GM19099 (cell line): ENCODE measurements around the gene ITK.

Source experiments
- POLR2A ChIP-seq: IDR thresholded peaks from 3 replicates; pipeline ENCODE4 v1.6.1; 2011; ENCODE audit warnings: low read depth; ENCODE audit not compliant: insufficient read length; ENCODE audit errors: extremely low read depth

Gene ITK

DNA sequence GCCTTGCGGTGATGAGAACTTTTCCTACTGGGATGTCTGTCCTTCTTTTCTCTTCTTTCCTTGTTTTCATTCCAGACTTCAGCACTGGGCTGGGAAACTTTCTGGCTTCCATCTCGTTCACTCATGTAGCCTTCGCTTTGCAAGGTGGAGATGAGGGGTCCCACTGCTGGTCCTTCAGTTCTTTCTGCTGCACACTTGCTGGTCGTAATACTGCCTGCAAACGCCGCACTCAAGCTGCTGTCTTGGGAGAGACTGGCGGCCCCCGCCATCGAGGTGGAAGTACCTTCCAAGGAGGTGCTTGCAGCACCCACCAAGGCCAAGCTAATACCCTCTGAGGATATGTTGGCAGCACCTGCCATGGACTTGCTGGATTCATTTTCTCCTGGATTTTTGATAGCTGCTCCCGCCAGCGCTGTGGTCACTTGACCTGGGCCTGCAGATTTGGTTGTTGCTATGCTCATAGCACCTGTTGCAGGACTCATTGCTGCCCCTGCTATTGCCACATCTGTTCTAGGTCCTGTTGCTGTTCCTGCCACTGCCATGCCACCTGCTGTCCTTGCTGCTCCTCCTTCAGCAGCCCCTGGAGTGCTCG is 17.6 kb upstream of the ITK start:
- no peak for TF ChIP-seq POLR2A

DNA sequence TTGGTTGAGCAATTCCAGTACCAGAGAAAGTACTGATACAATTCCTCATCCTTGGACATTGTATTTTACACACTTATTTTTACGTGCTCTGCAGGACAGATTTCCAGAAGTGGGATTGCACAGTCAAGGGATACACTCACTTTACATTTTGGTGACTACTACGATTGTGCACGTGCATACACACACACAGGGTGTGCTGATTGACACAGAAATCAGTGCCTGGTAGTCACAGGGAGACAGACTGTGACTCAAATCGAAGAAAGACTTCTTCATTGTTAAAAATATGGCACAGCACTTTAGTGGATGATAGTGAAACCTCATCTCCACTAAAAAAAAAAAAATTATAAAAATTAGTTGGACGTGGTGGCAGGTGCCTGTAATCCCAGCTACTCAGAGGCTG is 16.1 kb upstream of the ITK start:
- no peak for TF ChIP-seq POLR2A

DNA sequence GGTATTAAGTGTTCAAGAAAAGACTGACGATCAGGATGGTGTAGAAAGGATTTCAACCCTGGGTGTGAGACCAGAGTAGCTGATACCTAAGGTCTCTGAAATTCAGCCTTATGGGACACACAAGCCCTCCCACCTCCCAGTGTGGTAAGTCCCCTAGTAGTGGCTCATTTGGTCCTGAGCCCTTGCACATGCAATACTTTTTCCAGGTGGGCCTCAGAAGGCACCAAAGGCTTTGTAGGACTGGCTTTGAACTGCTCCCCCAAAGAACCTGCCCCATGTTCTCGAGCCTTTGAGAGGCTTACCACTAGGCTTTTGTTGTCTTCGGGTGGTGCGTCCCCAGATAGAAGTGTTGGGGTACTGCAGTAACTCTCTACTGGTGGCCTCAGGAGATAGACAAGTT is 15.4 kb upstream of the ITK start:
- TF ChIP-seq POLR2A = no peak

DNA sequence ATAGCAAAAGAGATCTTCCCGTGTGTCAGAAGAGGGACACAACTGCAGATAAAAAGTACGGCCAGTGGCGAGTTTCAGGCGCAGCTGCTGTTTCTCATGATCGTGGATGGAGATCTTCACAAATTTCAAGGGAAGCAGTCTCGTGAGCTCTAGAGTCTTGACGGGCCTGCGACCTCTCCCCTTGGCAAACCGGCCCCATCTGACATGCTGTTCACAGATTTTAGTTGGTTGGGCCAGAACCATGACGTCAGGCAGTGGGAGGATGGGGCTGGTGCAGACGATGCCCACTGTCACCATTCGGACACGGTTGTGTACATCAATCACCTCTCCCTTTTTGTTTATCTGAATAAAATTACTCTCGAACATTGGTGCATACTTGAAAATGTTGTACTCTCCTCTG is 15.0 kb upstream of the ITK start:
- no peak for TF ChIP-seq POLR2A

DNA sequence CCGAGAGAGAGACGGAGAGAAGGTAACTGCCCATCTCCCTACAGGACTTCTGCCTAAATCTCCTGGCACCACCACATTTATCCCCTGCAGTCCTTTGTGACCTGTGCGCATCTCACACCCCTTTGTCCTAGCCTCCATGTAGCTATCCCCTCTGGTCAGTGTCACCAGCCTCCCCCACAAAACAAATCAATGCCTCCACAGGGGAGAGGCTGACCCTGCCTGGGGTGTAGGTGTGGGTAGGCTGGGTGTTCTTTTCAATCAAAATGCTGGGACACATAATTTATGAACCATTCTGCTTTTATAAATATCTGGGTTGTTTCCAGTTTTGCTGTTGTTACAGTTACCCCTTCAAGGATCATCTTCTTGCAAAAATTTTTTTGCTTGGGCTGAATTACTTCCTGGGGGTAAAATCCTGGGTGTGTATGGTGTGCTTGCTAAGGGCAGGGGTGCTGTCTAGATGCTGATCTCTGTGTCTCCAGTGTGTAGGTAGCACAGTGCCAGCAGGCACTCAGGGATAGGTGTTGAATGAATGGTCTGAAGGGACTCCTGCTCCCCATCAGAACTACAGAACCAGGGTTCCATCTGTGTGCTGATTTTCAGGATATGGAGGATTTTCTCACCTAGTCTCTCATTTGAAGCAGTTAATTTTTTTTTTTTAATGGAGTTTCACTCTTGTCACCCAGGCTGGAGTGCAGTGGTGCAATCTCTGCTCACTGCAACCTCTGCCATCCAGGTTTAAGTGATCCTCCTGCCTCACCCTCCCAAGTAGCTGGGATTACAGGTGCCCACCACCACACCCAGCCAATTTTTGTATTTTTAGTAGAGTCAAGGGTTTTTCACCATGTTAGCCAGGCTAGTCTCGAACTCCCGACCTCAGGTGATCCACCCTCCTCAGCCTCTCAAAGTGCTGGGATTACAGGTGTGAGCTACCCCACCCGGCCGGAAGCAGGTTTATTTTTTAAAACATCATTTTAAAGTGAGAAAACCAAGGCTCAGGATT is 14.1 kb upstream of the ITK start, which contains the start of gene GARIN3:
Gene GARIN3 (minus strand): TSS at position 51 of the 1,000 bp plus-strand sequence. CDS start 96 bp downstream, outside the sequence.
- no peak for TF ChIP-seq POLR2A

DNA sequence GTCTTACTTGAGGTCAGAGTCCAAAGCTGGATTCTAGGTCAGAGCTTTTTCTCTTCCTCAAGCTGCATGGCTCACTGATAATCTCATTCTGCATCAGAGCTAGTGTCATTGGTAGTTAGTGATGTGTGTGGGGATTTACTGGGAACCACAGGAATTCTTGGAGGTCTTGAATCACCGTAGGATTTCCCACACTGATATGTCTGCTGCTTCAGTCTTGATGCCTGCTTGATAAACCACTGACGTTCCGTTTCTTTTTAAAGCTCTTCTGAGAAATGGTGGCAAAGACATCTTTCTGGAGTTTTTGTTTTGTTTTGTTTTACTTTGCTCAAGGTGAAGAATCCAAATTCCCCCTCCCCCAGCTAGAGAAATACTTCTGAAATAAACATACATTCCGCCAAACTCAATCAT is 13.4 kb upstream of the ITK start:
- TF ChIP-seq POLR2A = no peak

DNA sequence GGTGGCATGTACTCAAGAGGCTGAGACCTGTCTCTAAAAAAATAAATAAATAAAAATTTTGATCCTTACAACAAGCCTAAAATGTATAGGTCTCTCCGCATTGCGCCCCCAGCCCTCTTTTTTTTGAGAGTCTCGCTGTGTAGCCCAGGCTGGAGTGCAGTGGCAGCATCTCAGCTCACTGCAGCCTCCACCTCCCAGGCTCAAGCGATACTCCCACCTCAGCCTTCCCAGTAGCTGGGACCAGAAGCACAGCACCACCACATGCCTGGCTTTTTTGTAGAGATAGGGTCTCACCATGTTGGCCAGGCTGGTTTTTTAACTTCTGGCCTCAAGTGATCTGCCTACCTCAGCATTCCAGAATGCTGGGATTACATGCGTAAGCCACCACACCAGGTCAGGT is 12.4 kb upstream of the ITK start:
- TF ChIP-seq POLR2A = no peak

DNA sequence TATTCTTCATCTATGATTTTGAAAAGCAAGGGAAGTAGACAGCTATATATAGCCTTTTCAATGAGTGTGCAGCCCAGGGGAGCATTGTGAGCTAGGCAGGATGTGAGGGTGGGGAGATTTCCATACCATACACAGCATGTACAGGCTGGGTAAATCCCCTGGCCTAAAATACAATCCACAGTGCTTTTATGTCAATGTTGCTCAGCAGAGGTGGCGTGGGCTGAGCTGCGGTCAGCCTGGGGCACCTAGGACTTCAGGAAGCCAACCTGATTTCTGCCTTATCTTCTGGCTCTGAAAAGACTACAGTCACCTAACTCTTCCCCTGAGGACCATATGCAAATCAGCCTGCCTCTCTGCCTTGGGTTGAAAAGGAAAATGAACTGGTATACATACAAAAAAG is 8.2 kb upstream of the ITK start:
- TF ChIP-seq POLR2A = no peak

DNA sequence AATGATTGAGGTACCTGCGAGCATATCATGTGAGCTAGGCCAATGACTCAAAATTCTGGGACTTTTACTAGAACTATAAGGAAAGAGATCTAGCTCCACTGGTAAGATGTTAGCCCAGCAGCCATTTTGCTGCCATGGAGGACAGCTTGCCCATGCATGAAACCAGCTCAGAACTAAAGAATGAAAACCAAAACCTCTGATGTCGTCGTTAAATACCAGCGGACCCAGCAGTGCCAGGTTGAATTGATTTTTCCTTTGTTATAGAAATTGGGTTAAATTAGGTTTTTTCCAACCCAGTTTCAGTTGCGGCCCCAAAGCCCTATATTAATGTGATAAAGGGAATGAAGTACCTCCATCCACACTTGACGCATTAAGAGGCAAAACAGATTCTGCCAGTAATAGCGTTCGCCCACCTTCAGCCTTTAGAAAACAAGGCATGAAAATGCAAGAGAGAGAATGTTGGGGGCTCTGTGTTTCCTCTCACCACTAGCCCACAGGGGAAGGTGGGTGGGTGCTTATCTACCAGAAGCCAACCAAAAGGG is 5.5 kb upstream of the ITK start:
- TF ChIP-seq POLR2A = no peak

DNA sequence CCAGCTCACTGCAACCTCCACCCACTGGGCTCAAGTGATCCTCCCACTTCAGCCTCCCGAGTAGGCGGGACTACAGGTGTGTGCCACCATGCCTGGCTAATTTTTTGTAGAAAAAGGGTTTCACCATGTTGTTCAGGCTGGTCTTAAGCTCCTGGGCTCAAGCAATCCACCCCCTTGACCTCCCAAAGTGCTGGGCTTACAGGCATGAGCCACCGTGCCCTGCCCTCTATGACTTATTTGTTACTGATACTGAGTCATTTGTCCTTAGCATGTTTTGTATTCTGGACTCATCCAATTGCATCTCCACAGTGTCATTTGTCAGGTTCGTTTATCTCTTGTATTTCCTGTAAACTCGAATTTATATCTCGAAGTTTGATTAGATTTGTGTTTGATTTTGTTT is 2.7 kb upstream of the ITK start:
- no peak for TF ChIP-seq POLR2A

DNA sequence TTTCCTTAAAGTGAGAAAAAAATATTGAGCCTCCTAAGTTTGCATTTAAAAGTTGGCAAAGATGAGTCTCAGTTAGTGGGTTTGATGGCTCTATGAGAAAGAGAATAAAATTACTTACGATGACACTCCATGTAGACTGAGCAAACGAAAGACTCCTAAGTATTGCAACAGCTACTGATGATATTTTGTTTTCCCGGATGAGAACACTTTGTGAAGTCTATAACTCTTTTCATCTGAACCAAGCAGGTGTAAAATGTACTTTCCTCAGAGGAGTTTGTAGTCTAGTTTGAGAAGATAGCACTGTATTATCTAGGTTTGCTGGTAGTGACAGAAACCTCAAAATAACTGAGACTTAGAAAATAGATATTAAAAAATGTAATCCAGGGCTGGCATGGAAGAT is 1.7 kb upstream of the ITK start:
- TF ChIP-seq POLR2A = no peak

DNA sequence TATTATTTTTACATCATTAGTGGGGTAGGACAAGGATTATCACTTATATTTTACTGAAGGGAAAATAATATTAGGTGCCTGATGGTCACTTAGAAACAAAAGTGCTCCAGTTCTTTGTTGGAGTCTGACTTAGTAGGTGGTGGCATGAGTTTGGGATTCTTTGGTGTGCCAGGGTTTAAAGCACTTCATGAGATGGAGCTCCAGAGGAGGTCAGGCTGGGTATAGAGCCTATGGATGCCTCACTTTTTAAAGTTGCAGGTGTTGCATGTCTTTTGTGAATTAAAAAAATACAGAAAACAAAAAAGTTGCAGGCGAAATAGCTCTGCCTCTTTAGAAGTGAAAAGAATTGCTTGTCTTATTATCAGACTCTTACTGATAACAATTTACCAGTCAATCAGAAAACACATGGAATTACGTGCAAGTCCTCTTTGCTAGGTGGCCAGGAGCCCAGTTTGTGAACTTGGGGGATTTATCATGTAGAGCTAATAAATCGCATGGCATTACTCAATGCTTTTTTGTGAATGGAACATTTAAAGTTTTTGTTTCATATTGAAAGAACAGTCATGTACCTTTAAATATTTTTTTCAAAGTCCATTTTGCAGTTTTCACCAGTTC is 1.6 kb downstream of the ITK start:
- no peak for TF ChIP-seq POLR2A

DNA sequence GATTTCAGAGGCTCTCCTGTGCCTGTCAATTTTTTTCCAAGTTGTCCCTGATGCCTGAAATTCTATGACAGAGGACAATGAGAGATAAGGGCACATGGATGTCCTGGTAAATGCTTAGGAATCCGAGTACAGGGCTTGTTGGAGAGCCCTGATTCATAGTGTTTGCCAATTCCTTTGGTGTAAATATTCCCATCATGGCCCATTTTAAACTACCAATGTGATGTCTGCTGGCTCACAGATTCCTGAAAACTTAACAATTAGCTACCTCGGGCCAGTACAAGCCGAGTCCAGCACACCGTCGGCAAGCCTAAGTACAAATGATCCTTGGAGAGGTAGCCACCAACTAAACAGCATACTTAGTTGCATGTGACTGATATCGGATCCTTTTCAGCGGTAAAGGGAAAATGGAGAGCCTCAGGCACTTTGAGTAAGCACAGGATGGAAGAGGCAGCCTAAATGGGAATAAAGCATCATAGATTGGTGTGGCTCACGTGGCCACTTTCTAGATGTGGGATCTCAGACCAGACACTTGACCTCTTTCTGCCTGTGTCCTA is 3.6 kb downstream of the ITK start:
- no peak for TF ChIP-seq POLR2A

DNA sequence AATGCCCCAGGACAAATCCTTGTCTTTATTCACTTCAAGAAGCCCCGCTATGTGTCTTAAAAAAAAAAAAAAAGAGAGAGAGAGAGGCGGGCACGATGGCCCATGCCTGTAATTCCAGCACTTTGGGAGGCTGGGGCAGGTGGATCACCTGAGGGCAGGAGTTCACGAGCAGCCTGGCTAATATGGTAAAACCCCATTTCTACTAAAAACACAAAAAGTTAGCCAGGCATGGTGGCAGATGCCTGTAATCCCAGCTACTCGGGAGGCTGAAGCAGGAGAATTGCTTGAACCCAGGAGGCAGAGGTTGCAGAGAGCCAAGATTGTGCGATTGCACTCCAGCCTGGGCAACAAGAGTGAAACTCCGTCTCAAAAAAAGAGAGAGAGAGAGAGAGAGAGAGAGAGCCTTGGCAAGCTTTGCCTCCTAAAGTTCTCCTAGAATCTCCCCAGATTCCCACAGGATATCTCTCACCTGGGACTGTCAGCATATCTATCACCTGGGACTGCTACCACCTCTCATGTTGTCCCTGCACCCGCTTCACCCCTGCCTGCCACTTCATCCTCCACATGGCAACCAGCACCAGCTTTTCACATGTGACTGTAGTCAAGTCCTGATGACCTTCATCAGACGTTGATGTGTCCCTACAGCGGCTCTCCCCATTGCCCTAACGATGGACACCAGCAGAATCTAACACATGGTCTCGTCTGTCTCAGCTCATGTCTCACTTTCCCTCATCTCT is 5.8 kb downstream of the ITK start:
- no peak for TF ChIP-seq POLR2A

DNA sequence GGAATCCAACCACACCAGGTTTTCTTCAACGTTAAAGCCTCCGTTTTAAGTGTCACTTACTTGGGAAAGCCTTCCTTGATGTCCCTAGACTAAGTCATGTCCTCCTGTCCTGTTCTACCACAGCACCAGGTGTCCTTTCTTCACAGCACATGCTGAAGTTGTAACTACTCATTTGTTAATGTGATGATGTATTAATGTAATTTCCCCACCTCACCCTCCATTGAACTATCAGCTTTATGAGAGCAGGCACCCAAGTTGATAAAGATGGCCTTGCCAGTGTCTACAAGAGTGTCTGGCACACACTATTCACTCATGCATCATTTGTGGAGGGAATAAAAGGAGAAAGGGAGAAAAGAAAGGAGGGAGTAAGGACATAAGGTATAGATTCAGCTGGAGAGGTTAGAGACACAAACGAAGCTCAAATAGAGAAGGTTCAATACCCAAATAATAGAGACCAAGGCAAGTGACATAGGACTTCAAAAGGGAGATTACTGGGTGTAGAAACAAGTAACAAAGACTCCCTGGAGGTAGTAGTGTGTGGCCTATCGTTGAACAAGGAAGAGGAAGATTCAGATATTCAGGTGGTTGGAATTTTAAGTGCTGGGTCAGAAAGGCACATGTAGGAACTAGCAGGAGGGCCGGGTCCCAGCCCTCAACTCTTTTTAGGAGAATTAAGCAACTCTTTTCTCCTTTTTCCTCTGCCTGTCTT is 6.6 kb downstream of the ITK start:
- no peak for TF ChIP-seq POLR2A

DNA sequence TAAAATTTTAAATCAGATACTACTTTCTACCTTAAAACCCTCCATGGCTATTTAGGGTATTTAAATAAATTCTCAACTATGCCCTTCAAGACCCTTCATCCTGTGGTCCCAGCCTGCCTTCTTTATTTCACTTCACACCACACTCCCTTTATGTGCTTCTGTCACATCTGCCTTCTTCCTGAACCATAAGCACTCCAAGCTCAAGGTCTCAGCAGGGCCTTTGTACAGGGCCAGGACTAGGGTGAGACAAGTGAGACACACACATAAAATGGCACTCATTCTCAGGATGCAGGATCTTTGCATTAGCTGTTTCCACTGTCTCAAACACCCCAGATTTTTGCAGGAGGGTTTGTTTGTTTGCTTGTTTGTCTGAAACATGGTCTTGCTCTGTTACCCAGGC is 7.6 kb downstream of the ITK start:
- TF ChIP-seq POLR2A = no peak
